HG03457 (cell line): Measurements from ENCODE around the gene JMJD4.
"Not testable (repeated sequence)": the region's sequence is repeated elsewhere in the genome, so short reads cannot be mapped to it uniquely, and the experiment has no call there.

Experiments
- ATAC-seq: cut with Tn5 transposase; IDR thresholded peaks from one replicate; pipeline ENCODE4 v1.9.1; 2021; ENCODE audit warnings: moderate number of reproducible peaks; ENCODE audit not compliant: unreplicated experiment

Gene JMJD4

GRCh38 chr1:227701631-227702030, 33.5 kb downstream of the JMJD4 start:
- not testable (repeated sequence) for ATAC-seq

- ATAC-seq: no peak
Observed at GRCh38 chr1:227697321-227697864, 37.7 kb downstream of the JMJD4 start.

GRCh38 chr1:227685807-227686206, 49.3 kb downstream of the JMJD4 start:
- ATAC-seq: no peak
